Occipital lobe (tissue), 2 donors: ENCODE measurements around the gene REV1. TPM values are rescaled to one million over a fixed set of nuclear protein-coding genes. Genes with fewer than 3 reads are reported as not detected.

ENCODE experiments used
- DNase-seq: peaks from one replicate; lab custom pipeline; 2025; lab: John Stamatoyannopoulos, UW
- total RNA-seq: library from RNA; depleted of rRNA; stranded (reverse); fragments of >200 nt; gene quantifications from one replicate; pipeline ENCODE4 v1.2.3, GENCODE V29; 2014

REV1 gene
- total RNA-seq, 1 donor from 2014 or later = 122 TPM

DNA sequence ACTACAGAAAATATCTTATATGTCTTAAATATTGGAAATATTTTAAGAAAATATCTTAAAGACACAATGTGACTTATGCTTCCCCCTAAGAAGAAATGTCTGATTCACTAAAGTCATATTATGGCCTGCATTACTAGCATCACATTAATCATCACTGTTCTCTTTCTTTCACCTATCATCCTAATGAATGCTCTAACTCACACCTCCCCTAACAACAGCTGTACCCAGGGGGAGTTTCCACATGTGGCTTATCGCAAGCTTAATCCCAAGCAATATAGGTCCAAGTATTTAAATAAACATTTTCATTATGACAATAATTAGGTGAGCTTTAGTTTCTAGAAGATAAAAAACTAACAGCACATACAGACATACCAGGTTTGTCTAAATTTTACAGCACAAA, 39.6 kb downstream of the REV1 start:
- DNase-seq = no peak

DNA sequence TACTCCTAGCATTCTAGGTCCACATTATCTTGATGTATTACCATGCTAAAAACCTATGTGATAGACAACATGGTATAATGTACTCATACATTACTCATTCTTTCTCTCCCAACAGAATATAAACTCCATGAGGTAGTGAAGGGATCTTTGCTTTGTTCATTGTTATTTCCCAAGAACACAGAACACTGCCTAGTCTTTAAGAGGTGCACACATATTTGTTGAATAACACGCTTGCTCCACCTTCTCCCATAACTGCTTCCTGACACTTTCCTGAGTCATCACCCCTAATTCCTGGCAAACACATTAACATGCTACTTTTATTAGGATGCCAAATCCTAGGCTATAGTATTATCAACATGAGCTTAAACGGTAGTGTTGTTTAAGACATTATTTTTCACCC, 41.3 kb downstream of the REV1 start:
- DNase-seq = no peak

DNA sequence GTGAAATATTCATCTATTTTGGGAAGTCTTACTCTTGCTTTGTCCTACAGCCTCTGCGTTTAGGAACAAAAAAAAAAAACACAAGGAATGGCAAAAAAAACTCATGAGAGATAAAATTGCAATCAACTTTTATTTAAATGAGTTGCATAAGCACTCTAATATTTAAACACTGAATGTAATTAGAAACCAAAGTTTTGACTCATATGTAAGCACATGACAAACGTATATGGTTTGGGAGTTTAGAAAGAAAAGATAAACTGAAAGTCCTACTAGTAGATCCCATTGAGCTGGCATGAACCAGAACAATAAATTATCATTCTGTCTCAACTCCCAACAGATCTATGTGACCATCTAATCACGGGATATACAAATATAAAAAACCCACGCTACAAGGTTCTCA, 44.8 kb downstream of the REV1 start:
- no peak for DNase-seq

DNA sequence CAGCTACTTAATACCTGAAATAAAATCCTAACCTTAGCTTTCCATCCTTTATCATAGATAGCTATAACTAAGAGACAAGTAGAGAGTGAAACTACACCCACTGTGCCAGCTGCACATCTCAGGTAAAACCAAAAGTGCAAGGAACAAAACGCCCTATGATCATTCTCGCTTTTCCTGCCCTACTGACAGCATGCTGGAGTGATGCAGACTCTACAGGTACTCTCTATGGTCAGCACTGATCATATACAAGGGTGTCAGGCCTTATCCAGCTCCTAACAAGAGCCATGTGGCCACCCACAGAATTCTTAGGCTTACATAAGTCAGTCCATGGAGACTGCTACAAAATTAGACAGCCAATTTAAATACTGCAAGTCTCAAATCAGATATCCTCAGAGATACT, 45.6 kb downstream of the REV1 start:
- DNase-seq = no peak

DNA sequence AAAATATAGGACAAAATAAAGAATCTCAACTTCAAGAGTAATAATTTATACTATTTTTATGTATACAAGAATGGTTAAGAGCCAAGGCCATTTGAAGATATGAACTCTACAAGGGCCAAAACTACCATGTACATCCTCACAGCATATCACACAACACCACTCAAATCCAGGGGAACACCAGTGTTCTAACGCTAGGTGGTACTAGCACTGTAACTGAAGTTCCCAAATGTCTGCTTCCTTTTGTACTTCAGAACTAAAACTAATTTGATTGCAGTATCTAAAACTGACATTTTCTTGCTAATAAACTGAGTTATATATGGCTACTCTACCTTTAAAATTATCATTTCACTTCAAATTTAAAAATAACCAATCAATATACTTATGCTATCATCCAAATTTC, 47.0 kb downstream of the REV1 start:
- DNase-seq = no peak

DNA sequence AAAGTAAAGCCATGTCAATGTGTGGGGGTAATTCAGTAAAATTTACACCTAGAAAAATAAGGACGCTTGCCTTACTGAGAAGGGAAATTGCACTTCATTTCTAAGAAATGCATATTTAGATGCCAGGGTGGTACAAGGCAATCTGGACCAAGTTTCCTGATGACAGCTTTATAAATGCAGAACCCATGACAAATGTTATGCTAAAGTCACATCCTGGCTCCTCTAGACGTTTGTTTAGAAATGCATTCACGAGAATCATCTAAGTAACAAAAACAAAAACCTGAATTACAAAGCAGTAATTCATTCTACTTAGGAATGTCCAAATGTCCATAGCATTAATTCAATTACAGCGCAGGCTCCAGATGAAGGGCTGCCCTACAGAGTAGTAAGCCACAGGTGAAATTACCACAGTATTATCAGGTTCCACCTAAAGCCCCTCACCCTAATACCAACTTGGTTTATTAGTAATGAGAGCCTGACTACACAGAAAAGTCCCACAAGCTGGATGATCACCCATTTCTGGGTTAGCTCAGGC, 49.8 kb downstream of the REV1 start:
- no peak for DNase-seq

DNA sequence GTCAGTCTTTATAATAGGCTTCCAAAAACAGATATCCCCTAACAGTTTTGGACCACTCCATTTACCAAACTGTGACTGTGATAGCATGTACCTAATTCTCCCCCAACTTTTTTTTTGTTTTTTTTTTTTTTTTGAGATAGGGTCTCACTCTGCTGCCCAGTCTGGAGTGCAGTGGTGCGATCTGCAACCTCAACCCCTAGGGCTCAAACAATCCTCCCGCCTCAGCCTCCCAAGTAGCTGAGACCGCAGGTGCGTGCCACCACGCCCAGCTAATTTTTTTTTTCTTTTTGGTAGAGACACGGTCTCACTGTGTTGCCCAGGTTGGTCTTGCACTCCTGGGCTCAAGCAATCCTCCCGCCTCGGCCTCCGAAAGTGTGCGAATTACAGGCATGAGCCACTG, 52.9 kb downstream of the REV1 start:
- no peak for DNase-seq

DNA sequence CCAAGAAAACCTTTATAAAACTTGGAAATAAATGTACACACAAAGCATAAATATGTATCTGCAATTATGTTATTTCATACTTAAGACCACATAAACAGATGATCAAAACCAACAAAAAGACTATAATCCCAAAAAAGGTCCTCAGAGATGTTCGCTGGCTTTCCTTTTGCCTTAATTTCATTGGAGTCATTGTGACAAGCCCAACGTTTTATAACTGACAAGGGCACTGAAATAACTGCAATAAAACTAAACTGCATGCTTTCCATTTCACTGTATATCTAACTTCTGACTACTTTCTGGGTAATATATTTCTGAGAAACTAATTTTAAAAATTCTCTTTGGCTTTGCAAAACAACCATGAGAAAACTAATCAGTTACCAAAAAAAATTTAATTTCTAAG, 56.5 kb downstream of the REV1 start:
- DNase-seq = no peak

DNA sequence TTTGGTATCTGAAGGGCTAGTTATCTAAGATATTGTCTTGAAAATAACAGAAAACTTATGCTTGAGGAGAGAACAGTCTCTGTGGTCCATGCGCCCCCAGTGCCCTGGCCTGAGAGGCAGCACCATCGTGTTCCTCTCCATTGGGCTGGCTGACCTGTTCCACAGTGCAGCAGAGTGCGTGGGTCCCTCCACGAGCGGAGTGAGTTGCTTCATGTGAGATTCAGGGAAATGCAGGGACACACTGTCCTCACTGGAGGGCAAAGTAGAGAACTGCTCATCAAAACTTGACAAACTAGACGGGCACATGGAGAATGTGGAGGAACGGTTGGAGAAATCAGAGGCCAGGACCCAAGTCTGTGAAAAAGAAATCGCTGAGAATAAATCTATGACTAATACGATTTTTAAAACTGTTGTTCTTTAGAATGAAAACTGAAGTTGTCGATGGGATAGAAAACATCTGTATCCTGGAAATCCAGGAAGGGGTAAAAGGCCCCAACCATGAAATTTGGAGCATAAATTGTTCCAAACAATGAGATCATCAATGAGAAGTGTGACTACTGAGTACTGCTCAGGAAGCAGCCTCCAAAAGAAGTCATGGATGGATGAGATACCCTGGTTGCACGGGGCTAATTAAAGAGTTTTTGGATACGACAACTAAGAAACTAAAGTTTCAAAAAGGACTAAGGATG, 58.1 kb downstream of the REV1 start:
- no peak for DNase-seq

DNA sequence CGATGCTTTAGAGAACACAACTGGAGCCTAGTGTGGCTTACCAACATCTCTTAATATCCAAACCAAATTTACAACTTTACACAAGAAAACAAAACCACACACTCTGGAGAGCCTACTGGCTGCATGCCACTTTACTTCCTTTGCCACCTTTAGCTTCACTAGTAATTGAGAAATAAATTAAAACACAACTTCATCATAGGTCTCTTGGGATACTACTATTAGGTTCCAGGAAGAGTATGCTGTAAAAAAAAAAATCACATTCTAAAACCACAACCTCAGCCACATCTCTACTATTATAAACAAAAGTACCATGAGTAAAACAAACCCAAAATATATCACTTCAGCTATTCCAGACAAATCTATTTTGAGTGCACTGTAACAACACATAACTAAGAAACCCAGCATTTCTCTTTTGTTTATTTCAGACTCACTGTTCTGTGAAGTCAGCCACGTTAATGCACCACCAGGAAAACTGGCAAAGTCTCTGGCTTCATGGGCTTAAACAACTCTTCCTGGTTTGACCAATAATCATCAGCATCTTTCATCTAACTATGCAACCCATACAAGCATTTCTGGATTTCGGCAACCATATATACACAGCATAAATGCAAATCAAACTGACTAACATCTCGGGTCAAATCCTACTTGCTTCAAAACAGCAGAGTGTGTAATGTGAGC, 59.1 kb downstream of the REV1 start:
- DNase-seq = no peak

DNA sequence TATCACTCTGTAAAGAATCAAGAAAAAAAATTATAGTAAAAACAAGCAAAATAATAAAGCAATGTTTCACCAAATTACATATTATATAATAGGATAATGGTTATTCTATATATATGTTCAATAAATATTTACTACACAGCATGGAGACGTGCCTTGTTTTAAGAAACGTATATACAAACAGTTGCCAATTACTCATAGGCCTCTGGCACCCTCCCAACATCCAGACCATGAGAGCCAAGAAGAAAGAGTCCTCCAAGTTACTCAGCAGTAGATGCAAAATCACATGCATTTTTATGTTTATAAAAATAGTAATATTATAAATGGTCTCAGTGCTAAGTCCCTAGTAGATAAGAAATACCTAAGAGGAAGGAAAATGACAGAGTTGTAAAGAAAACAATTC, 64.8 kb downstream of the REV1 start:
- no peak for DNase-seq

DNA sequence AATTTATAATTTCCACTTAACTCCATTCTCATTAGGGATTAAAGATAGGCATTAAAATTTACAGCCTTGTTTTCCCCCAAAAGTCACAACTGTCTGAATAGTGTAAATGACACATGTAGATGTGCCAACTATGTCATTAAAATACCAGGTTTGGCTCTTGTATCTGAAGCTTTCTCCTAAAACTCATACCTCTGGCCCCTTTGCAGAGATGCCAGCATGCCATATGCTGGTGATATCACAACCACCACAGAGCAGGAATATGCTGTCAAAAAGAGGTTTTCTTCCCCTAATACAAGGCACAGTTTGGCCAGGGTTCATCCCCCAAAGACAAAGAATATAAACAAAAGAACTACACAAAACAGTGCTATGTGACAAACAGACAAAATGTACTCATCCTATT, 65.4 kb downstream of the REV1 start:
- no peak for DNase-seq

DNA sequence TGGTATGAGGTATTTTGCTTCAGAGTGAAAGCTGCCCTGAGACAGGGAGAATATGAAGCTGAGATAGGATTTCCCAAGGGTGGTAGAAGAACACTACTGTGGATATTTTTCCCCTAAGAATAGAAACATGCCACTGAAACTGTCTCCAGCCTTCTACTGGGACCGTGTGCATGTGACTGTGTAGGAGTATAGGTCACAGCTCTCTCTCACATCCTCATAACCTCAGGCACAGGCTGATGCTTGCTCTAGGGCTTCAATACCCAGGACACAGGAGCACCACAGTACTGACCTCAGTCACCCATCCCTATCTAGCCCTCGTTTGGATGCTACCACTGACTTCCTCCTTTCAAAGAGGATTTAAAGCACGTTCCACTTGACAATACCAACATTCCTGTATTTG, 67.2 kb downstream of the REV1 start:
- DNase-seq = no peak

DNA sequence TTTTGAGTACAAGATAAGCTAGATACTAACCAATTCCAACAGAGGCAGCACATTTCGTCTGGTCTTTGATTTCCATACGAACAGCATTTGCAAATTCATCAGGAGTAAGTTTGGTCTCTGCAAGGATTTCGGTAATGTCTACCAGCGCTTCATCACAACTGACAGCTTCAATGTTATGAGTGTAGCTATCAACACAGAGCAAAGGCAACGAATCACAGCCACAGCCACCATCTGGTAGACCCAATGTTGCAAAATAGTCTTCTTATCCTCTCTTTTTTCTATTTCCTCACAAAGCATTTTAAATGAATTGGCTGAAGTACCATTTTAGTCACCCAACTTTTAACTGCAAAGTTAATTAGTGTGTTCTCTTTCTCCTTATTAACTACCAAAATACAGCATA, 68.3 kb downstream of the REV1 start:
- no peak for DNase-seq

DNA sequence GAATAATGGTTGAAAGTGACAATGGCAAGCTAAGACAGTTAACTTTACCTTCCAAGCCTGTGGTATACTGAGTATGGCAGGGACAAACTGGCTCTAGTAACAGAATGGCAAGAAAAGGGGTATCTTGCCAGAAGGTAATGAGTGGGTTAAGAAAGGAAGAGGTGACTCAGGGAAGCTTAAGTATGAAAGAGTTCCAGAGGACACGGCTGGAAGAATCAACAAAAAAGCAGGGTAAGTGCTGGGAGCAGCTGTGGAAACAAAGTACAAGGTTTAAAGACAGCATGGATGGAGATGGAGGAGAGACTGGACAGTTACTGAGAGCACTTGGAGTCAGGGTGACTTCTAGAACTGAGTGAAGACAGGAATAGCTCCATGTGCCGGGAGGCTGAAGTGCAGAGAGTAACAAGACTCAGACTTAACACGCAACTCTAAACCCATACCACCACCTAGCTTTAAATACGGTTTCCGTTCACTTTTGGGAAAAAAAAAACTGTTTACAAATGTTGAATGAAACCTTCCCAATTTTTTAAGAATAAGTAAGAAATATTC, 69.0 kb downstream of the REV1 start:
- DNase-seq = no peak

DNA sequence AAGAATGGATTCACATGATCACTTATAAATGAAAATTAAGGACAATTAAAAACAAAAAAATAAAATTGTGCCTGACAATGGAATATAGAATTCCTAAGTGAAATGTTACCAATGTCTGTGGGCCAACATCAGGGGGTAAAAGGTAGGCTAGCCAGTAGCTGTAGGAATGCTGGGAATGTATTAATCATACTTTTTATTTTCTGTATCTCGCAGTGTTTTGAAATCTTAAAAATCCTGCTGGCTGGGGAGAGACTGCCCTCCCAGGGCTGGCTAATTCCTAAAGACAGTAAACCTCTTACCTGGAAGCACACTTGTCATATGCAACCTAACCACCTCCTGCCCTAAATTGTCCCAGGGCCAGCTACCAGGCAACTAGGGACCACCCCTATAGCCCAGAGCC, 69.8 kb downstream of the REV1 start:
- no peak for DNase-seq

DNA sequence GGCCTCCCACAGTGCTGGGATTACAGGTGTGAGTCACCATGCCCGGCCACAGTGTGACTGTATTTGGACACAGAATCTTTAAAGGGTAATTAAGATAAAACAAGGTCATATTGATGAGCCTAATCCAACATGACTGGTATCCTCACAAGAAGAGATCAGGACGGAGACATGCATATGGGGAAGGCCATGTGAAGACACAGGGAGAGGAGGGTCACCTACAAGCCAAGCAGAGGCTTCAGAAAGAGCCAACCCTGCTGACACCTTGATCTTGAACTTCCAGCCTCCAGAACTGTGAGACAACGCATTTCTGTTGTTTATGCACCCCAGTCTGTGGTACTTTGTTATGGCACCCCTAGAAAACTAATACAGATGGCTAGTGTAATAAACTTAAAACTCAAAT, 72.4 kb downstream of the REV1 start:
- no peak for DNase-seq

DNA sequence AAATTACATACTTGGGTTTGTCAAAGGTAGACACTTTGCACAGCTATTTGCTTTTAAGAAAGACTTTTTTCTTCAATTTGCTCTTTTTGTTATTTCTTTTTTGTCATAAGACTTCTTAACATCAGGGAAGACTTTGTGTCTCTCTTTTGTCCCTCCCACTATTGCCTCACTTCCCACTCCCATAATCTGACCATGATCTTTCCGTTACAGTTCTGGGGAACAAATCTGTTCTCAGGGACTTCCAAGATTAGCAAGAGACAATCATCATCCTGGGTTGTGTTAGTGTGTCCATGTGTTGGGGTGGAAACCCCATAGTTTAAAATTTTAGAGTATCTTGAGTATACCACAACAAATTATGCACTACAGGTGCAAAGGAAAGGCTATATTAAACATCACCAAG, 75.3 kb downstream of the REV1 start:
- DNase-seq = no peak

DNA sequence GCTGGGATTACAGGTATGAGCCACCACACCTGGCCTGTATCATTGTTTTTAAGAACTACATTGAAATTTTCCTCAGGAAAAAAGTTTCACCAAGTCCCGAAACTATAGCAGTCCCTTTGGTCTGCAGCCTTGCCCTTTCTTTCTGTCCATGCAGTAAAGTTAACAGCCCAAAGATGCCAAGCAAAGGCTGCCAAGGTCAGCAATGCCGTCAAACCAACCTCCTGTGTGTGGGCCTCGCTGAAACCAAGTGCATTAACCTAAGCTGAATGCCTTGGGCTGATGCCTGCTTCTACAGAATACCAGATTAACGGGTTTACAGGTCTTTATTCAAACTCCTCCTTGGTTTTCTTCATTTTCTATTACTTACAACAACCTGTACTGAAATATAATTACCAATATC, 79.5 kb downstream of the REV1 start:
- DNase-seq = no peak

DNA sequence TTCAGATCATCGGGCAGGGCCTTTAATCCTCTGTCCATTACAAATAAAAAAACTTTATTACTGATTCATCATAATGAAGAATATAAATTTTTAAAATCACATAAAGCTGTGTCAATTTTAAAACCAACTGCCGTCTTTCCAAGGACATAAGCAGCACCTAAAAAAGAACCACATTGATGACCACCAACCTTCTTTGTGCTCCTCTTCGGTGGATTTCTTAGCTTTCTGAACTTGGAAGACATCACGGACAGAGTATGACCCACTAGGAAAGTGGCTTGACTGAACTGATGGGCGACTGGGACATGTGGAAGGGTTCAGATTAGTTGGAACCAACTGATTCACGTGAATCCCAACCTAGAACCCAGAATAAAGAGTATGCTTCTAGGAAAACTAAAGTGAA, 83.7 kb downstream of the REV1 start:
- DNase-seq = no peak

DNA sequence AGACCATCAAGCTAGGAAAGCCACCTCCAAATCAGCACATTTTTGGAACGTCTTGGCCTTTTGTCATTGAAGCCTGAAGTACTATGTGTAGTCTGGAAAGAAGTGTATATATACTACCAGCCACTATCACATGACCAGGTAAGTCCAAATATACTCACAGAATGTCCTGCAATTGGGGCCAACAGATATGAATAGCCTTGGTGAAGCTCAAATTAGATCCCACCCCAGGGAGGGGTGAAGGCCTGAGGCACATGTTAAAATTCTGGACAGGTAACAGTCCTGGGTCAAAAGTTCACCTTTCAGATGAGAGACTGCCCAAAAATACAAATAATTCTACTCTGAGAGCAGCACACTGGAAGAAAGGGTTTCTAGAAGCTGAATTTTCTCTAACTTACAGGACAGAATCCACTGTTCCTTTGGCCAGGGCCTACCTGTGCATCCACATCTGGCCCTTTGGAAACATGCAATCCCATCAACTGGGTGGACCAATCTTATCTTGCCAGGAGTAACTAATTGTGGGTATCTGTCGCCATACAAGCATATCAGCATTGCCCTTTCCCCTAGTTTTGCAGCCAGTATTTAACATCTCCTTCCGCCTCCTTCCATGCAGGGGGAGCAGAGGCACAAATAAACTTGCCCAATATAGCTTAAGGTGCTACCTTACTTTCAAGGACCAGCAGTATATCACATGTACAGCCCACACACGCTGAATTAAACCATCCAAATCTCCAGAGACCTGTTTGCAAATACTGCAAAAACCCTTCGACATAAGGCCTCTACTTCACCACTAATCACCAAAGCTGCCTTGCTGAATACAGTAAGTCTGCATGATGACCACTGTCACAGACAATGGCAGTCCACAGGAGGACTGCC, 84.8 kb downstream of the REV1 start:
- DNase-seq = no peak
